NCI-H526 (cell line): ENCODE results near the gene ZFYVE27.
A peak's percentile ranks its signal among the peaks of the same experiment; 100 is the strongest.

ENCODE experiments used
- DNase-seq, 2 experiments: peaks; one replicate each; lab custom pipeline; 2025; lab: John Stamatoyannopoulos, UW

ZFYVE27 gene

GRCh38 chr10:97715259-97715874 is 21.6 kb upstream of the ZFYVE27 start:
- no peak for DNase-seq

DNA sequence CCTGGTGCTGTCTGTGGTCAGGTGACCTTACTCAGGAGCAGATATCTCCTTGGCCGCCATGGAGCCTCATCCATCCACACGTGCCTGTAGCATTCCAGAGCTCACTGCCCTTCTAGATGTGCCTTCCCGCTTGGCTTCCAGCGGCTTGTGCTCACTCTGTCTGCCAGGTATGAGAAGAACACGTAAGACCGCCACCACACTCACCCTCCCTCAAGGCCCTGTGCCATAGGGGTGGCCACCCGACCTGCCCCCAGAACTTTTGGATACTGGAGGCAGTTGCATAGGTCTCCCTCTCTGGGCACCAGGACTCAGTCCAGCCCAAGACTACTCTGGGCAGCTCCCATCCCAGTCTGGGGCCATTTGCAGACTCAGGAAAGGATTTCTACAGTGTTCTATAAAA is 19.3 kb upstream of the ZFYVE27 start:
- no peak for DNase-seq

- no peak for DNase-seq
Measured at GRCh38 chr10:97718178-97718577, 18.8 kb upstream of the ZFYVE27 start.

DNA sequence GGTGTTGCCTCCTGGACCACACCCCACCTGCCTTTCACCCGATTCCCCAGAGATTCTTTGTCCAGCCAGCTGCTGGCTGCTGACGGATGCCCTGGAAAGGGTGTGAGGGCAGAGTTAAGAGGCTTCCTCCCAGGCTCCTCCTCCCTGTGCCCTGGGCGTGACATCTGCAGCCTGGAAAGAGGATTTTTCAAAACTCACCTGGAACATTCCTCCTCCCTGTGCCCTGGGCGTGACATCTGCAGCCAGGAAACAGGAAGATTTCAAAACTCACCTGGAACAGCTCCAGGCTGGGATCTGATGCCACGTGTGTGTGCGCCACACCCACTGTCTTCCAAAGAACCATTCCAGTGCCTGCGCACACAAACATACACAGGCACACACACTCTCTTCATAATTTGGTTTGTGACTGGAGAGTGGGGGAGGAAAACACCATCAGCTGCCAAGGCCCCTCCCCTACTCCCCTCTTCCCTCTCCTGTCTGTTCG is 18.2 kb upstream of the ZFYVE27 start:
- DNase-seq: peak in 1 of 2 experiments; percentile 52

GRCh38 chr10:97719602-97720001 is 17.3 kb upstream of the ZFYVE27 start:
- no peak for DNase-seq

GRCh38 chr10:97721871-97722780 is 14.8 kb upstream of the ZFYVE27 start:
- DNase-seq: no peak

GRCh38 chr10:97723001-97723400 is 13.9 kb upstream of the ZFYVE27 start:
- DNase-seq: no peak

GRCh38 chr10:97724341-97724941 is 12.5 kb upstream of the ZFYVE27 start:
- no peak for DNase-seq

DNA sequence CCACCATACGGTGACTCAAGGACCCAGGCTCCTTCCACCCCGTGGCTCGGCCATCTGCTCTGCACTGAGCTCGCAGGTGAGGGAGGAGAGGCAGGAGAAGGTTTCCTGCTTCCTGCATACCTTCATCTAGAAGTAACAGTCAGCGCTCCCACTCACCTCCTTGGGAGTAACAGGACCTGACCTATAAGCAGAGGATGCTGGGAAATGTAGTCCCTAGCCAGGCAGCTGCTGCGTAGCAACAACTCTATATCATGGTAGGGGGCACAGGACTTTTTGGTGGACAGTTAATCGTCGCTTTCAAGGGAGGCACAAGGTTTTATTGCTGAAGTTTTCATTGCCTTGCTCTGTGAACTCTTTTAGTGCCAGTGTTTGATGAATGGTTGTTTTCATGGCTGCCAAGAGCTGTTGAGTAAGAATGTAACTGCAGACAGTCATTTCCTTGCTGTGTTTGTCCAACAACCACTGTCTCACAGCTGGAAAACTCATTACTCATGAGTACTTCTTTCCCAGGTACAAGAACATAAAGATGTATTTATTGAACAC is 10.2 kb upstream of the ZFYVE27 start:
- no peak for DNase-seq

DNA sequence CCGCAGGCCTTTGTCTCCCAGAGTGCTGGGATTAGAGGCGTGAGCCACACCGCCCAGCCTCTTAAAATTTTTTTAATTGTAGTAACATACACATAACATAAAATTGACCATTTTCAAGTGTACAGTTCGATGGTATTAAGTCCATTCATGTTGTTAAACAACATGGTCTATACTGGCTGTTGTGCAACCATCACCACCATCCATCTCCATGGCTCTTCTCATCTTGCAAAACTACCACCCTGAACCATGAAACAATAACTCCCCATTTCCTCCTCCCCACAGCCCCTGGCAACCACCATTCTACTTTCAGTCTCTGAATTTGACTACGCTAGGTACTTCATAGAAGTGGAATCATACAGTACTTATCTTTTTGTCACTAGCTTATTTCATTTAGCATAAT is 7.9 kb upstream of the ZFYVE27 start:
- no peak for DNase-seq

- peak; percentile 30 to 71 for DNase-seq
Measured at GRCh38 chr10:97731346-97732051, 5.4 kb upstream of the ZFYVE27 start.

DNA sequence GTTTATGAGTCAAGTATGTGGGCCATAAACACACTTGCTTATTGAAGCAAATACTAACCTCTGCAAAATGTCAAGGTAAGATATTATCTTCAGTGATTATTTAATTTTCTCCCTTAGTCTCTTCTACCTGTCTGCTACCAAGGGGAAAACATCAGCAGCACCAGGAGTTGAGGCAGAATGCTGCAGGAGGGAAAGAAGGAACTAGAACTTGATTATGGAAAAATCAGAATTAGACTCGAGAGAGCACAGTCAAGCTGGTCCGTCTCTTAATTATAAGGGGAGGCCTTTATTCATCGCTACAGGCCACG is 4.9 kb upstream of the ZFYVE27 start:
- DNase-seq: no peak

DNA sequence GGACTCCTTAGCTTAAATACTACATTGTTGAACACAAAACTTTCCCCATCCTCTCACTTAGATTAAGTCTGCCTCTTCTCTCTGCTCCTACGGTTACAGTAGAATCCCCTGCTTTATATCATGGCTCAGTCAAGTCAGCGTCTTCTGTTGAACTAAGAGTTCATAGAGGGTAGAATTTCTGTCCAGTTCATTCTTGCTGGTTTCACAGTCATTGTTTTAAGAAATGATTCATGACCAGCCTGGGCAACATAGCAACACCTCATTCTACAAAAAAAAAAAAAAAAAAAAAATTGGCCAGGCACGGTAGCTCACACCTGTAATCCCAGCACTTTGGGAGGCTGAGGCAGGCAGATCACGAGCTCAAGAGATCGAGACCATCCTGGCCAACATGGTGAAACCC is 3.7 kb upstream of the ZFYVE27 start:
- no peak for DNase-seq

DNA sequence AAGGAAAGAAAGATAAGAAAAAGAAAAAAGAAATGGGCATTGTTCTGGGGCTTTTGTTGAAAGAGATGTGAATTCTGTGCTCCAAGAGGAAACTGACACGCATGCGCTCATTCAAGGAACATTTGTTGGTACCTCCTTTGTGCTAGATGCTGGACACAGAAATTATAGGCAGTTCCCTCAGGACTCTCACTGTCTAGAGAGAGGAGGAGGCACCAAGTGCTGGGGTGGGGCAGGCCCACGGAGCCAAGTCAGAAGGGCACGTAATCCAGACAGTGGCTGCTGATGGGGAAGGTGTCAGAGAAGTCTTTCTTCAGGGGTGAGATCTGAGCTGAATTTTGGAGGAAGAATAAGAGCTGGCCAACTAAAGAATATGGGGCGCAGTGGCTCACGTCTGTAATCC is 2.9 kb upstream of the ZFYVE27 start:
- DNase-seq: no peak

DNA sequence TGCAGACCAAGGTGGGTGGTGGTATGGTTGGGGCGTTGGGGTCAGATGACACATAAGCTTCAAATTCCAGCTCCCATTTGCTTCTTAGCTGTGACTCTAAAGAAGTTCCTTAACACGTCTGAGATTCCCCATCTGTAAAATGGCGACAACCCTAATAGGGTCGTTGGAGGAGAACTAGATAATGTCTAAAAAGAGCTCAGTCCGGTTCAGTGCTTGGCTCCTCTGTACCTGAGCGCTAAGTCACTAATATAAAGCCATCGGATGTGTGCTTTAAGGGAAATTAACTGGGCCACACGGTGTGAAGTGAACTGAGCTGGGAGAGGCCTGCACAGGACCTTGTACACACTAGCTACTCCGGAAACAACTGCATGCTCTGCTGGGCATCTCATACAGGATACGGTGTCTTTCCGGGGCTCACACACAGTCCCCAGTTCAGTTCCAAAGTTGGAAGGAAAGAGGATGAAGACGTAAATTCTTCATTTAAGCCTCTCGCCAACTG is 476 bp upstream of the ZFYVE27 start:
- DNase-seq: no peak

- no peak for DNase-seq
Measured at GRCh38 chr10:97737770-97738265, 890 bp downstream of the ZFYVE27 start.

- no peak for DNase-seq
Measured at GRCh38 chr10:97738616-97739015, 1.7 kb downstream of the ZFYVE27 start.

DNA sequence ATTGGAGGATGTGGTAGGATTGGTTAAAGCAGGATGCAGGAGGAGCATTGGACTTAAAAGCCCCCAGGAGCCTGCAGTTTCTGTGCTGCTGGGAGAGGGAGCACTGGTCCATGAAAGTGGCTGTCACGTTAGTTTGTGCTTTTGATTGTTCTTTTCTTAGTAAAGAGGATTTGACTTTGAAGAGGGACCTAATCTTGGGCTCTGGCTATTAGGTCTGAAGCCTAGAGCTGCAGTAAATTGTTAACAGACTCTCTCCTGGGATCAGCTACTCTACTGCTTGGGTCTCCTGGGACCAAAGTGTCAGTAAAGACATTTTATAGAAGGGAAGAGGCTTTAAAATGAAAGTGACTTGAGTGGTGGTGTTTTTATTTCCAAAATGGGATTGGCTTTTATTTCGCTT is 3.7 kb downstream of the ZFYVE27 start:
- no peak for DNase-seq

DNA sequence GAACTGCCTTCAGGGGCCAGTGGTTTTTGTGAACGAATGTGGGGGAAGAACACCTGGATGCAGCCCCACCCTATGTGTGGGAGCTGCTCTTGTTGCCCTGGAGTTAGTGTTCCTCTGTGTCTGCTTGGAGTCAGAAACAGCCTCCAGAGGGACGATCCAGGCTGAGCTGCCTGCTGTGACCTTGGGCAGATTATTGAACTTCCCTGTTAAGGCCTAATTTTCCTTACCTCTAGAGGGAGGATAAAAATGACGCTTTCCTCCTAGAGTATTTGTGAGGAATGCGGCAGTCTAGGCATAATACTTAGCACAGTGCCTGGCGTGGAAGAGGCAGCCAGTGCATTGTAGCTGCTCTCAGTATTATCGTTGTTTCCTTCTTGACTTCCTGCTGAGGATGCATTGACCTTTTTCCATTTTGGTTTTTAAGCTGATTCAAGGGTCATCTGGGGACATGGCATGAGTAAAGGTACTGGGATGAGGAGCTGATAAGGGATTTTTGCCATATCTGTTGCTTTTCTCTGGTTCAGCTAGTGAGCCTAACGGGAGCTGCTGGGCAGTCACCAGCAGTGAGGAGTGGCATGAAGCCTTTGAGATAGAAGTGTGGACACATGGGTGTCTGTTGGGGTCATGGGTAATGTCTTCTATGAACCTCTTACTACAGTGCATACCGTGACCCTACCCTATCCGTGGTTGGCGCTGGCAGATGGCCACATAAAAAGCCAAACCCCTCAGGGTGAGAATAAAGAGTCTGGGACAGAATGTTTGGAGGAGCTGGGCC is 6.4 kb downstream of the ZFYVE27 start:
- DNase-seq: no peak

GRCh38 chr10:97744405-97745035 is 7.6 kb downstream of the ZFYVE27 start:
- DNase-seq: no peak

GRCh38 chr10:97747573-97747972 is 10.6 kb downstream of the ZFYVE27 start:
- no peak for DNase-seq
